ENCODE results near the gene ACAP1. TPM values are rescaled to one million over a fixed set of nuclear protein-coding genes. Genes with fewer than 3 reads are reported as not detected.
"Not testable (repeated sequence)": the region's sequence is repeated elsewhere in the genome, so short reads cannot be mapped to it uniquely, and the experiment has no call there.

Gene ACAP1
- total RNA-seq, 1 experiment from 2014 or later, result not detected

DNA sequence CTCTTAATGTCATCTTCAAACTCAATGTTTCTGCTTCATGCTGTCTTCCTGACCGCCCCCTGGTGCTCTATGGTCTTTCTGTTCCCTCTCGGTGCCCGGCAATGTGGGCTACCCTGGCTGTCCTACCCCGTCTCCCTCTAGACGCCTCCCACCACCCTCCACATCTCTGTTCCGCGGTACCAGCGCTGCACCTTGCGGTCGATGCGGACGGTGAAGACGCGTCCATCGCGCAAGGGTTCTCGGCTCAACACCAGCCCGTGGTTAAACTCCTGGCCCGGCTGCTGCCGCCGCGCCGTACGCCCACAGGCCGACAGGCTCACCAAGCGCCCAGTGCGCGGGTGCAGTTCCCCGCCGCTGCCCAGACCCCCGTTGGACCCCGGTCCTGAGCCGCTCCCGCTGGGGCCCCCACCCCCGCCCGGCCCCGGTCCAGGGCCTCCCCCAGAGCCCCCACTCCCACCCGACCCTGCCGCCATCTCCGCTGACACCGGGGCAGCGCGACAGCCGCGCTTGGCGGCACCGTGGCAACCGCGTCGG, 7.4 kb upstream of the ACAP1 start, which contains the start of gene NEURL4:
Gene NEURL4, minus strand, starts transcription at position 496 of the 534 bp plus-strand sequence. Its CDS starts 23 bp downstream, at position 473.
- no peak for DNase-seq (ENCODE audit: low spot score)

DNA sequence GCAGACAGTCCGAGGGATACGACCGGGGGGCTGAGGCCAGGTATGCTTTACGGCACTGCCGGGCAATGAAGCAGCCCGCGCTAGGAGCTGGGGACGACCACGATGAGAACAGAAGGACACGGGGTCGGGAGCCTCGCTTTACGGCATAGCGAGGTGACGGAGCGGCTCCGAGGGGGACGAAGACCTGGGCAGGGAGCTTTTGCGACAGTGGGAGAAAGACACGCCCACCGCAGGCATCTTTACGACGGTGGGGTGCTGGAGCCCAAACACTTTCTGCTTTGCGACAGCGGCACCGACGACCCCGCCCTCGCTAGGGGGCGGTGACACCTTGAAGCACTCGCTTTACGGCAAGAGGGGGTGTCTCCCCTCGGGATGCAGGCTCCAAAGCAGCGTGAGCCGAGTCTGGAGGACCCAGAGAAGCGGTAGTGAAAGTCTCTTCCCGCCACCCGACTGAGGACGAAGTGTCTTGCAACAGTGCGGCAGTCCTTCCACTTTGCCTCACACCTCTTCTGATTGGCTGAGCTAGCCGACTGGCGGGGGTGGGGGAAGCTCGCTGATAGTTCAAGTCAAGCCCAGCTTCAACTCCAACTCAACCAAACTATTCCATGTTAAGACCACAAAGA, 6.8 kb upstream of the ACAP1 start:
- DNase-seq (ENCODE audit: low spot score), result peak; percentile 92

DNA sequence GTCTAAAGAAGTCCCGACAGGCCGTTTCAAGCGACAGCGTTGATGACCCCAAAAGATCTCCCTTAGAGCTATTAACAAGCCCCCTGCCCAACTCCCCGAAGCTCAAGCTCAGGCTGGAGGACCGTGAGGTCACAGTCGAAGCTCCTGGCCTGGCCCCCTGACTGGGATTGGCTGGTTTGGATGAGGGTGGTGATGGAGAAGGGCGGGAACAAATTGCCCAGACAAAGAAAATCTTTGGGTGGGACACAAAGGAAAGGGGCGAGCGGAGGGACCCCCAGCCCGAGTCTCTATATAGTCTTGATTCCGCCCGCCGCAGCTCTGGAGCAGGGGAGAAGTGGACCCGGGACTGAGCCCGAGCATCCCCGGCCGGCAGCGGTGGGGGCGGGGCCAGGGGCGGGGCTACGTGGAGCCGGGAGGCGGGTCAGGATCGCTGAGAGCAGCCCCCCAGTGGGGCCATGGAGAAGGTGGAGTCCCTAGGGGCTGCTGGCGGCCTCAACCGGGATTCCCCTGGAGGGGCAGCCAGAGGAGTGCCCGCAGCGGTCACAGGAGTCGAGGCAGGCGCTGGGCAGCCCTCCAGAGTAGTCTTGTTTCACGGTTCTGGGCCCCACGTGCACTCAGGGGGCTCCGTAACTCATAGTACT, 6.2 kb upstream of the ACAP1 start:
- no peak for DNase-seq (ENCODE audit: low spot score)

DNA sequence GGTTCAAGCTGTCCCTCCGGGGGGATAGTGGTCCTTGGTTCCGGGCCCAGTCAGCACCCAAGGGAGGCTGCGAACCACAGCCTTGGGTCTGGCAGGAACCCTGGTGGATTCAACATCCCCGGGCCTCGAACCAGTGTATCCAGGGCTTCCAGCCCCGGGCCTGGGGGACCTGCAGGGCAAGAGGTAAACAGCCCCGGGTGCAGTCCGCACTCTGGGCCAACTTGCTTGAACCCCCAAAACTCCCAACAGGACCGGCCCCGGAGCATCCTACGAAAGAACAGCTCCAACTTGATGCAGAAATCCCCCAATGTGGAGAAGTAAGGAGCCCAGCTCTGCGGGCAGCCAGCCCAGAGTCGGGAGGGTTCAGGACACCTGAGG, 5.7 kb upstream of the ACAP1 start:
- no peak for DNase-seq (ENCODE audit: low spot score)

DNA sequence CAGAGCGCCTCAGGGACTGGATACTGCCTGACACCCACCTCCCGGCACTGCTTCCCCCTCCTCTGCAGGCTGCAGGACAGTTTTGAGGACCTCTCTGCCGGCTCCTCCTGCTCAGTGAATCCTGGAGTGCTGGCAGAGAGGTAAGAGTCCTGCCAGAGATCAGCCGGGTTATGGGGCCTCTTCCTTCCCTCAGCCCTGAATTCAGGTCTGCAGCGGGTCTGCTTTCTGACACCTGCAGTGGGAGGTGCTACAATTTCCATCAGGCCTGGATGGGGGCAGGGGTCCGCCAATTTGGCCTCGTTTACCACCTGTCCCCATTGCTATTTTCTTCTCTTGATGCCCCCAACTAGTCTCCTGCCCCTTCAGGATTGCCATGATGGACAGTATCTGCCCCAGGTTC, 4.2 kb upstream of the ACAP1 start:
- no peak for DNase-seq (ENCODE audit: low spot score)

DNA sequence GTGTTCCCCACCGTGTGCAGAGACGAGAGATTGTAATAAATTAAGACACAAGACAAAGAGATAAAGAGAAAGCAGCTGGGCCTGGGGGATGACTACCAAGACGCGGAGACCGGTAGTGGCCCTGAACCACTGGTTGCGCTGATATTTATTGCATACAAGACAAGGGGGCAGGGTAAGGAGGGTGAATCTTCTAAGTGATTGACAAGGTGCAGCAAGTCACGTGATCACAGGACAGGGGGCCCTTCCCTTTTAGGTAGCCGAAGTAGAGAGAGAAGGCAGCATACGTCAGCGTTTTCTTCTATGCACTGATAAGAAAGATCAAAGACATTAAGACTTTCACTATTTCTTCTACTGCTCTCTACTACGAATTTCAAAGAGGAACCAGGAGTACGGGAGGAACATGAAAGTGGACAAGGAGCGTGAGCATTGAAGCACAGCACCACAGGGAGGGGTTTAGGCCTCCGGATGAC, 3.7 kb upstream of the ACAP1 start:
- DNase-seq (ENCODE audit: low spot score), result not testable (repeated sequence)

DNA sequence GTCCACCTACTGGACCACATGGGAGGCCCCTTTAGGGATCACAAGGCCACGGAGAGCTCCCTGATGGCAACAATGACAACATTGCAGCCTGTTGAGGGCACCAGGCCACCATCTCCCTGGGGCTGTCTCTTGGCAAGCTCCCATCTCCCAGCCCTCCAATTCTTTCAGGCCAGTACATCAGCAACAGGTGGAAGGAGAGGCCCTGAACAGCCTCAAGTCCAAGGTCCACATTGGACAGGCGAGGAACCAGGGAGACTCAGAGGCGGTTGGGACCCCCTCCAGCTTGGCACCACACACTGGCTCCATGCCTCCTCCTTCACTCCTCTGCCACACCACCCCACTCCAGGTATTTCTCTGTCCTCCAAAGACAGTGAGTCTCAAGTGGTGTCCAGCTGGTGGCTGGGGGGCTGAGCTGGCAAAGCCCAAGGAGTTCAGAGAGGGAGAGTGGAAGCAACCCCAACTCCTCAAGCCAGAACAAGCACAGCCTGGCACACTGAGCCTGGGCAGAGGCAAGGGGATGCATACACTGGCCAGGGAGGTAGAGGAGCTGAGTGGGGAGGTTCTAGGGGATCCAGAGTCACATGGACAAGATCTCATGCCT, 1.3 kb upstream of the ACAP1 start:
- no peak for DNase-seq (ENCODE audit: low spot score)

DNA sequence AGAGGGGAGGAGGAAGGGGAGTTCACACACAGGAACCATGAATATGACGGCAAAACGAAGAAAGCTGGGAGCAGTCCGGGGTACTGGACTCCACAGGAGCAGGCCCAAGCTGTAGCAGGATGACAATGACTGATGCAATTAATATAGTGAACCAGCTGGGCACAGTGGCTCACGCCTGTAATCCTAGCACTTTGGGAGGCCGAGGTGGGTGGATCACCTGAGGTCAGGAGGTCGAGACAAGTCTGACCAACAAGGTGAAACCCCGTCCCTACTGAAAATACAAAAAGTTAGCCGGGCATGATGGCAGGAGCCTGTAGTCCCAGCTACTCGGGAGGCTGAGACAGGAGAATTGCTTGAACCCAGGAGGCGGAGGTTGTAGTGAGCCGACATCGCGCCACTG, 564 bp upstream of the ACAP1 start:
- not testable (repeated sequence) for DNase-seq (ENCODE audit: low spot score)

DNA sequence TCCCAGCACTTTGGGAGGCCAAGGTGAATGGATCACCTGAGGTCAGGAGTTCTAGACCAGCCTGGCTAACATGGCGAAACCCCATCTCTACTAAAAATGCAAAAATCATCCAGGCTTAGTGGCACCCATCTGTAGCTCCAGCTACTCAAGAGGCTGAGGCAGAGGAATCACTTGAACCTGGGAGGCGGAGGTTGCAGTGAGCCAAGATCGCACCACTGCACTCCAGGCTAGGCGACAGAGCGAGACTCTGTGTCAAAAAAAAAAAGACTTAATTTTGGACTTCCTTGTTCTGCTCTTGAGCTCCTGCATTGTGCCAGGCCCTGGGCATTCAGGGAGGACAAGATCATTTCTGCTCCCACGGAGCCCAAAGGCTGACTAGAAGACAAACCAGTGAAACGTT, 1.3 kb downstream of the ACAP1 start:
- DNase-seq (ENCODE audit: low spot score), result not testable (repeated sequence)

DNA sequence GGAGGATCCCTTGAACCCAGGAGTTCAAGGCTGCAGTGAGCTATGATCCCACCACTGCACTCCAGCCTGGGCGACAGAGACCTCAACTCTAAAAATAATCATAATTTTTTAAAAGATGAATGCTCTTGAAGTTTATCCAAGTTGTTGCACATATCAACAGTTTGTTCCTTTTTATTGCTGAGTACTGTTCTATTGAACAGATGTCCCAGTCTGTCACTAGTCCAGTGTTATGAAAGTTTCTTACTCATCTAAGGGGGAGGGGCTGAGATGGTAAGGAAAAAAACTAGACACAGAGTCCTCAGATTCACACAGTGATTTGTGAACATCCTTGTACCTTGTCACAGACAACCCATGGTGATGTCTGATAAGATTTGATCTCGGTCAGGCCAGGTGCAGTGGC, 3.9 kb downstream of the ACAP1 start:
- no peak for DNase-seq (ENCODE audit: low spot score)

DNA sequence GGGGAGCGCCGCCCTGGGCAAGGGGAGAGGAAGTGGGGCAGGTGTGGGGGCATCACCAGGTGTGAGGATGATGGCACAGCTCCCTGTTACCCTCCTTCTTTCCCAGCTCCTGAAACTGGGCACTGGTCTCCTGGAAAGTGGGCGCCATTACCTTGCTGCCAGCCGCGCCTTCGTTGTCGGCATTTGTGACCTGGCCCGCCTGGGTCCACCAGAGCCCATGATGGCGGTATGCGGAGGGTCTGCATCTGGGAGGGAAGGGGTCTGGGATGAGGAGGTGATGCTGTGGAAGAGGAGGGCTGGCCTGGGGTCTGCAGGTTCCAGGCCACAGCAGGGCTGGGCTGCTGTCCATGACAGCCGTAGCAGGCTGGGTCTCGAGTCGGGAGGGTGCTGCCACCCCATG, 5.5 kb downstream of the ACAP1 start:
- no peak for DNase-seq (ENCODE audit: low spot score)

DNA sequence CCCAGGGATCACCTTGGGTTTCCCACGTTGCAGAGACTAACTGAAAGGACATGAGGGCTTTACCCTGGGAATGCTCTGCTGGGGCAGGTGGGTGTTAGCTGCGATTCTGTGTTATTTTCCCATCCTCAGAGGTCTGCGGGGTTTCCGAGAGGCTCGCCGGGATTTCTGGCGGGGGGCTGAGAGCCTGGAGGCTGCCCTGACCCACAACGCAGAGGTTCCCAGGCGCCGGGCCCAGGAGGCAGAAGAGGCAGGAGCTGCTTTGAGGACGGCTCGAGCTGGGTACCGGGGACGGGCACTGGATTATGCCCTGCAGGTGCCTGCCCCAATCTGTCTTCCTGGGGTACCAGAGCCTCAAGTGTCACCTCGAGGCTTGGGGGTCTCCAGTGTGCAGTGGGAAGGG, 6.9 kb downstream of the ACAP1 start:
- no peak for DNase-seq (ENCODE audit: low spot score)

DNA sequence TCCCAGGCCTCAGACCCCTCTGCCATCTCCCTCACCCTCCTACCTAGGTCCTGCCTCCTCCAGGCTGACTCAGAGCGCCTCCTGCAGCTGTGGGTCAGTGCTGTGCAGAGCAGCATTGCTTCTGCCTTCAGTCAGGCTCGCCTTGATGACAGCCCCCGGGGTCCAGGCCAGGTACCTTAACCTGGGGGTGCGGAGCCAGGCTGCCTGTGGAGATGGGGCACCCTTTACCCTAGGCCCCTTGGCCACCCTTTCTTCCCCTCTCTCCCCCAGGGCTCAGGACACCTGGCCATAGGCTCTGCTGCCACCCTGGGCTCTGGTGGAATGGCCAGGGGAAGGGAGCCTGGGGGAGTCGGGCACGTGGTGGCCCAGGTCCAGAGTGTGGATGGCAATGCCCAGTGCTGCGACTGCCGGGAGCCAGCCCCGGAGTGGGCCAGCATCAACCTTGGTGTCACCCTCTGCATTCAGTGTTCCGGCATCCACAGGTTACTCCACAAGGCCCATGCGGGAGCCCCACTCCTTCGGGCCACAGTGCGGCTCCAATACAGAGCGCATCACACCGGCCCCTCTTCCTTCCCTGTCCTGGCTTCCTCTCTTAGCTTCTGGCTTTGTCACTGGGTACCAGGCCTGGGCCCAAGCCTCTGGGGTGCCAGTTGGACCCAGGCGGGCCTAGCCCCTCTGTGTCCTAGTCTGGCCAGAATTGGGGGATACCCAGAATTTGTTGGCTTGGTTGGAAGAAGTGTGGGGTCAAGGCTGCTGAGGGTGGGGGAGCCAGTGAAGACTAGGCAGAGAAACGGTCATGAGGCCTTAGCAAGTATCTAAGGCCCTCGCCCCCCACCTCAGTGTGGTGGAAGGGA, 10.7 kb downstream of the ACAP1 start:
- no peak for DNase-seq (ENCODE audit: low spot score)

DNA sequence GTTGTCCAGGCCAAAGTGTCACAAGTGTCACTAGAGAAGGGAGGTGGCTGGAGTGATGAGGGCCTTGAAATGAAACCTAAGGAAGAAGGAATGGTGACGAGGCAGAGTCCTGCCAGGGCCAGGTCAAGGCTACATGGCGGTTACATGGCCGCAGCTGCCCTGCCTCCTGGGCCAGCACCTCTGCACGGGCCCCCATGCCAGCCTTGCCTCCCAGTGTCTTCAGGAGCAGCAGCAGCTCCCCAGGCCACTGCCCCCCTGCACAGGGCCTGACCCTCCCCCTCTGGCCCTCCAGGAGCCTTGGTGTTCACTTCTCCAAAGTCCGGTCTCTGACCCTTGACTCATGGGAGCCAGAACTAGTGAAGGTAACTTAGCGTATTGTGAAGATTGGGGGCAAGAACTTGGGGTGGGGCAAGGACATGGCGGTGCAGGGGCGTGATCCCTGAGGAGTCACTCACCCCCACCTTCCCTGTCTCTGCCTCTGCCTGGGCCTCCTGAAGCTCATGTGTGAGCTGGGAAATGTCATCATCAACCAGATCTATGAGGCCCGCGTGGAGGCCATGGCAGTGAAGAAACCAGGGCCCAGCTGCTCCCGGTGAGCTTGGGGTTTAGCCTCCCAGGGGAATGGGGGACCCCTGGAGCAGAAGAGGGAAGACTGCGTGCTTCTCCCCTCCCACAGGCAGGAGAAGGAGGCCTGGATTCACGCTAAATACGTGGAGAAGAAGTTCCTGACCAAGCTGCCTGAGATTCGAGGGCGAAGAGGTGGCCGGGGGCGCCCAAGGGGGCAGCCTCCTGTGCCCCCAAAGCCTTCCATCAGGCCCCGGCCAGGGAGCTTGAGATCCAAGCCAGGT, 11.5 kb downstream of the ACAP1 start:
- no peak for DNase-seq (ENCODE audit: low spot score)

DNA sequence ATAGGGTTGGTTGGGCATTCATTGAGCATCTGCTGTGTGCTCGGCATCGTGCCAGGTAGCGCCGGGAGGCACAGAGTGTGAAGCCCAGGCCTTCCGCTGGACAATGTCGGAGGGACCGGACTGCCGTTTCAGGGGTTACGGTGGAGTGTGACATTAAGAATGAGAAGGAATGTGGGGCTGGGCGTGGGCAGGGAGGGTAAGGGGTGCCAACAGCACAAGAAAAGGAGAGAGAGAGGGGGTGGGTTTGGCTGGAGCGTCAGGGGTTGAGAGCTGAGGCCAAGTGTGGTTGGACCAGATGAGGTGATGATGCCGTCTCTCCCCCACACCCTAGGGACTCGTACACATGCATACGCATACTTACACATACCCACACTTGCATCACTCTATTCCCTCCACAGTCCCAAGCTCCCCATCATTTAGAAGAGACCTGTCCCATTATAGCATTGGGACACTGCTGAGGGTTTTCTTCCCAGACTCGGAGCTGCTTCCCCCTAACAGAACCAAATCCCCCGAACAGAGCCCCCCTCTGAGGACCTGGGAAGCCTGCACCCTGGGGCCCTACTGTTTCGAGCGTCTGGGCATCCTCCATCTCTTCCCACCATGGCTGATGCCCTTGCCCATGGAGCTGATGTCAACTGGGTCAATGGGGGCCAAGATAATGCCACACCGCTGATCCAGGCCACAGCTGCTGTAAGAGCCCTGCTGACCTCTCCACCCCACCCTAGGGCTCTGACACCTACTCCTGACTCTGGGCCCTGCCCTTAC, 12.3 kb downstream of the ACAP1 start:
- DNase-seq (ENCODE audit: low spot score), result no peak

DNA sequence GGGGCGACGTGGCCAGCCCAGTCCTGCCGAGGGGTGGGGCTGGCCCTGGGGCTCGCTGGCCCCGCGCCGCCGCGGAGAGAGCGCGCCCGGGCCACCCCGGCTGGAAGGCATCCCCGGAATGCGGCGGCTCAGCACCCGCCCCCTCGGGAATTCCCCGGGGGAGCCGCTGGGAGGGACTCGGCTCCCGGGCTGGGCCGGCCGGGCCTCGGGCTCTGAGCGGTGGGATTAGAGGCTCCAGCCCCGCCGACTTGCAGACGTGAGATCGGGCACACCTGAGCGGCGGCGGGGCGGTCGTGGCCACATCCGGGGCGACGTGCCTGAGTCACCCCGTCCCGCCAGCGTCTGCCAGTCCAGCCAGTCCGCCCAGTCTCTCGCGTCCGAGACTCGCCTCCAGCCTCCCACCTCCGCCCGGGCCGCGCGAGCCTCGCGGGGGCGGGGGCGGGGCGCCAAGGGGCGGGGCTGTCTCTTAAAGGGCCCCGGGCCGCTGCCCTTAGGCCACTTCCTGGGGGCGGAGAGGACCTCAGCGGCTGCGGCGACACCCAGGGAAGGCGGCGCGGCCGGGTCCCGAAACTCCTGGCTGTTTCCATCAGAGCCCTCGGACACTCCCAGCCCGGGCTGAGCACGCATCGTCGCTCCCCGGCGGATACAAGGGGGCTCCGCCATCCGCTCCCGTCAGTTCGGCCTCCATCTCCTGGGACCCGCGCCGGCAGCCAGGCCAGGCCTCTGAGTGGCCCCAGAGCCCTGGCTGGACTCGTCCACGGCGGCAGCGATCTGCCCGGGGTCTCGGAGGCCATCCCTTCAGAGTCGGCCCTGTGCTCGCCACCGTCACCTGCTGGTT, 15.6 kb downstream of the ACAP1 start, which contains the start of gene KCTD11:
Gene KCTD11, plus strand, starts transcription at position 498 of the 838 bp plus-strand sequence.
- peak; percentile 86 for DNase-seq (ENCODE audit: low spot score)

DNA sequence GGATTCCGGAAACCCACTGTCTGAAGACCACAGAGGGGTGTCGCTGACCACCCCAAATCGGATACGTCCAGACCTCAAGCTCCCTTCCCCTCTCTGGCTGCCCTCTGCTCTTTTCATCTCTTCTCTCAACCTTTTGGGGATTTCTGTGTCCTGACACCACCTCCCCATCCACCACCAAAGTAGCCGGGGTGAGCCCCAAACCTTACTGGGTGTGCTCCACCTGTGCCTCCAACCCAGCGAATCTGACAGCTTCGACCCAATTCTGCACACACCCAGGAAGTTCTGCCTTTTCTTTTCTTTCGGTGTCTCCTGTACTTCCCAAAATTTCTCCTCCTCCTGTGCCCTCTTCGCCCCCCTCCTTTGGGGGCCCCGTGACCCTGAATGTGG, 16.2 kb downstream of the ACAP1 start:
- DNase-seq (ENCODE audit: low spot score), result no peak

DNA sequence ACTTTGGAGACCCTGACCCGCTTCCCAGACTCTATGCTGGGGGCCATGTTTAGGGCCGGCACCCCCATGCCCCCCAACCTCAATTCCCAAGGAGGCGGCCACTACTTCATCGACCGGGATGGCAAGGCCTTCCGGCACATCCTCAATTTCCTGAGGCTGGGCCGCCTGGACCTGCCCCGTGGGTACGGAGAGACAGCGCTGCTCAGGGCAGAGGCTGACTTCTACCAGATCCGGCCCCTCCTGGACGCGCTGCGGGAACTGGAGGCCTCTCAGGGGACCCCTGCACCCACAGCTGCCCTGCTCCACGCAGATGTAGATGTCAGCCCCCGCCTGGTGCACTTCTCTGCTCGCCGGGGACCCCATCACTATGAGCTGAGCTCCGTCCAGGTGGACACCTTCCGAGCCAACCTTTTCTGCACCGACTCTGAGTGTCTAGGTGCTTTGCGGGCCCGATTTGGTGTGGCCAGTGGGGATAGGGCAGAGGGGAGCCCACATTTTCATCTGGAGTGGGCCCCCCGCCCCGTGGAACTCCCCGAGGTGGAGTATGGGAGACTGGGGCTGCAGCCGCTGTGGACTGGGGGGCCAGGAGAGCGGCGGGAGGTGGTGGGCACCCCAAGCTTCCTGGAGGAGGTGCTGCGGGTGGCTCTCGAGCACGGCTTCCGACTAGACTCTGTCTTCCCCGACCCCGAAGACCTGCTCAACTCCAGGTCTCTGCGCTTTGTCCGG, 16.7 kb downstream of the ACAP1 start:
- DNase-seq (ENCODE audit: low spot score), result no peak
